KMS-11 (cell line): ENCODE measurements around the gene RCAN1.

Source experiments
- H2AFZ ChIP-seq: fragments of 200-600 bp; sonication (generic); 2 replicates; pipeline ENCODE4 v1.6.1; 2016; ENCODE audit warnings: antibody characterized with exemption, mixed run types, low read depth
- H3K27ac ChIP-seq: fragments of 200-600 bp; sonication (generic); 2 replicates; pipeline ENCODE4 v1.6.1; 2016; ENCODE audit warnings: mild to moderate bottlenecking, mixed run types
- H3K27me3 ChIP-seq: fragments of 200-600 bp; sonication (generic); 2 replicates; pipeline ENCODE4 v1.6.1; 2017; ENCODE audit warnings: mild to moderate bottlenecking, low read depth, mixed run types, moderate library complexity; ENCODE audit not compliant: insufficient read depth
- H3K36me3 ChIP-seq: fragments of 200-600 bp; sonication (generic); 2 replicates; pipeline ENCODE4 v1.6.1; 2017; ENCODE audit warnings: mild to moderate bottlenecking, mixed run types; ENCODE audit not compliant: insufficient read depth
- H3K4me1 ChIP-seq: fragments of 200-600 bp; sonication (generic); 2 replicates; pipeline ENCODE4 v1.6.1; 2016; ENCODE audit warnings: mild to moderate bottlenecking, low read depth, mixed run types; ENCODE audit not compliant: poor library complexity, severe bottlenecking
- H3K4me2 ChIP-seq: fragments of 200-600 bp; sonication (generic); 2 replicates; pipeline ENCODE4 v1.7.0; 2016; ENCODE audit warnings: mild to moderate bottlenecking, mixed run types
- H3K4me3 ChIP-seq: fragments of 200-600 bp; sonication (generic); IDR thresholded peaks from 2 replicates; pipeline ENCODE4 v1.6.1; 2017; ENCODE audit warnings: low read depth, low read length, mixed read lengths; ENCODE audit not compliant: insufficient read depth
- H3K79me2 ChIP-seq: fragments of 200-600 bp; sonication (generic); 2 replicates; pipeline ENCODE4 v1.6.1; 2016; ENCODE audit warnings: low read depth, mixed run types; ENCODE audit not compliant: insufficient read depth
- H3K9ac ChIP-seq: fragments of 200-600 bp; sonication (generic); 2 replicates; pipeline ENCODE4 v1.6.1; 2016; ENCODE audit warnings: mild to moderate bottlenecking, mixed run types
- H4K20me1 ChIP-seq: fragments of 200-600 bp; sonication (generic); 2 replicates; pipeline ENCODE4 v1.6.1; 2016; ENCODE audit warnings: mild to moderate bottlenecking, mixed run types; ENCODE audit not compliant: insufficient read depth
- TF ChIP-seq, protein P1 (sequence below): fragments of 200-600 bp; sonication (generic); conservative IDR thresholded peaks from 2 replicates; pipeline ENCODE4 v1.6.1; 2017; ENCODE audit warnings: low read depth, mild to moderate bottlenecking, antibody characterized with exemption, low read length, moderate library complexity, mixed read lengths

RCAN1 gene

GRCh38 chr21:34596561-34597271 is 18.2 kb downstream of the RCAN1 start:
- TF ChIP-seq, protein P1, sequence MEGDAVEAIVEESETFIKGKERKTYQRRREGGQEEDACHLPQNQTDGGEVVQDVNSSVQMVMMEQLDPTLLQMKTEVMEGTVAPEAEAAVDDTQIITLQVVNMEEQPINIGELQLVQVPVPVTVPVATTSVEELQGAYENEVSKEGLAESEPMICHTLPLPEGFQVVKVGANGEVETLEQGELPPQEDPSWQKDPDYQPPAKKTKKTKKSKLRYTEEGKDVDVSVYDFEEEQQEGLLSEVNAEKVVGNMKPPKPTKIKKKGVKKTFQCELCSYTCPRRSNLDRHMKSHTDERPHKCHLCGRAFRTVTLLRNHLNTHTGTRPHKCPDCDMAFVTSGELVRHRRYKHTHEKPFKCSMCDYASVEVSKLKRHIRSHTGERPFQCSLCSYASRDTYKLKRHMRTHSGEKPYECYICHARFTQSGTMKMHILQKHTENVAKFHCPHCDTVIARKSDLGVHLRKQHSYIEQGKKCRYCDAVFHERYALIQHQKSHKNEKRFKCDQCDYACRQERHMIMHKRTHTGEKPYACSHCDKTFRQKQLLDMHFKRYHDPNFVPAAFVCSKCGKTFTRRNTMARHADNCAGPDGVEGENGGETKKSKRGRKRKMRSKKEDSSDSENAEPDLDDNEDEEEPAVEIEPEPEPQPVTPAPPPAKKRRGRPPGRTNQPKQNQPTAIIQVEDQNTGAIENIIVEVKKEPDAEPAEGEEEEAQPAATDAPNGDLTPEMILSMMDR: no peak
- Histone ChIP-seq H3K27me3 (no peaks in the 10 kb centered on the region), H2AFZ (no peak overlapping the region), H3K79me2 (no peaks in the 10 kb centered on the region), H3K27ac (no peak overlapping the region), H3K36me3 (no peaks in the 10 kb centered on the region), H4K20me1 (no peaks in the 10 kb centered on the region), H3K9ac (no peak overlapping the region), H3K4me3 (no peak overlapping the region), H3K4me2 (no peak overlapping the region), H3K4me1 (no peaks in the 10 kb centered on the region)

DNA sequence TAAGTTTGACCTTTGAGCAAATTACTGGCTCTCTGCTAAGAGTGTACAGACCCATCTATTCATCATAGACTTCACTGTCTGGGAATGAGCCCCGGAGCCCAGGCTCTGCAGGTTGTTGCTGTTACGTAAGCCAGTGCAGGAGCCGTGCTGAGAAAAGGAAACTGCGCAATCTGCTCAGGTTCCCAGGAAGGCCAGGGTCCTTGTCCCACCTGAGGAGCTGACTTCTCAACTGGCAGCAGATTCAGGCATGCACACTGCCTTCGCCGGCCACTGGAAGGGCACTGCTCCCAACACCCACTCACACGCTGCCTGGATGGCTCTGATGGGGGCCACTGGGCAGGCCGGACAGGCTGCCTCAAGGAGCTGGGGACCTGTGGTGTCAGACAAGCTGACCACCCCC is 19.5 kb downstream of the RCAN1 start:
- no peaks in the 10 kb centered on the region for H3K4me1 ChIP-seq
- H3K36me3 ChIP-seq: no peaks in the 10 kb centered on the region
- no peaks in the 10 kb centered on the region for H4K20me1 ChIP-seq
- H3K4me3 ChIP-seq: no peak overlapping the region
- H3K27me3 ChIP-seq: no peaks in the 10 kb centered on the region
- H3K4me2 ChIP-seq: no peak overlapping the region
- no peak overlapping the region for H3K27ac ChIP-seq
- H3K9ac ChIP-seq: no peak overlapping the region
- TF ChIP-seq, protein P1: no peak
- no peak overlapping the region for H2AFZ ChIP-seq
- H3K79me2 ChIP-seq: no peaks in the 10 kb centered on the region

DNA sequence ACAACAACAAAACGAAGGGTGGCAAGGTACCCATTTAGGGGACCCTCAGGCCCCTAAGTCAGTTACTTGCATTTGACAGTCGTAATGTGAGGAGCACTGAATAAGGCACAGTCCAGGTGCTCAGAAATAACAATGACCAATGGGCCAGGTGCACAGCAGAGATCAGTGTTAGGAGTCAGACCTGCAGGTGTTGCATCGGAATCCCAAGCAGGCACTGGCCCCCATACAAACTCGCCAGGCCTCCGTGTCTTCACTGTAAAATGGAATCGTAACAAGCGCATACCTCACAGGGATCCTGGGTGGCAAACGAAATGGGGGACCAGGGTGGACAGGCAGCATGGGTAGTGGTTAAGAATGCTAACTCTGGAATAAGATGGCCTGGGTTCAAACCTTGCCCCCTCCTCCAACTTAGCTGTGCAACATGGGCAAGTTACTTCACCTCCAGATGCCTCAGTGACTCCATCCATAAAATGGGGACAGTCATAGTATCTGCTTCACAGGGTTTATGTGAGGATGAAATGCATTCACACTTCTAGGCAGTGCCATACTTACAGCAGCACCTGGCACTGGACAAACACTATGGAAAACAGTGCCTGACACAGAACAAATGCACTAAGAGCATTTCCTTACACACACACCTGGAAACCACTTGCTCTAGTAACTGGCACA is 20.2 kb downstream of the RCAN1 start:
- no peaks in the 10 kb centered on the region for H3K27me3 ChIP-seq
- H3K4me1 ChIP-seq: no peaks in the 10 kb centered on the region
- H3K4me2 ChIP-seq: no peak overlapping the region
- no peaks in the 10 kb centered on the region for H4K20me1 ChIP-seq
- TF ChIP-seq, protein P1: no peak
- H3K79me2 ChIP-seq: no peaks in the 10 kb centered on the region
- H2AFZ ChIP-seq: no peak overlapping the region
- H3K27ac ChIP-seq: no peak overlapping the region
- H3K9ac ChIP-seq: no peak overlapping the region
- no peak overlapping the region for H3K4me3 ChIP-seq
- H3K36me3 ChIP-seq: no peaks in the 10 kb centered on the region

DNA sequence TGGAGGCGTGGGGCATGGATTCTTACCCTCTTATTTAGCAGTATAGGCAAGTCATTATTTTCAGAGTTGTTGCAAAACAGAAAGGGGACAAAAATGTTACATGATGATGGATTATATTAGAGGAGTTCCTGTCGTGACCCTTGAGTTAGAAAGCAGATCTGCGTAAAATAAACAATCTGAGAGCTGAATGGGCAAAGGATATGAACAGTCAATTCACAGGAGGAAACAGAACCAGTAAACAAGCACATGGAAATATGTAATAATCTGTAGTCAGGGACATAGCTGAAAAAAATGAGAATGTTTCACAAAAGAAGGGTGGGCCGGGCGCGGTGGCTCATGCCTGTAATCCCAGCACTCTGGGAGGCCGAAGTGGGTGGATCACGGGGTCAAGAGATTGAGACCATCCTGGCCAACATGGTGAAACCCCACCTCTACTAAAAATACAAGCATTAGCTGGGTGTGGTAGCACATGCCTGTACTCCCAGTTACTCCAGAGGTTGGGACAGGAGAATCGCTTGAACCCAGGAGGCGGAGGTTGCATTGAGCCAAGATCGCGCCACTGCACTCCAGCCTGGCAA is 20.9 kb downstream of the RCAN1 start:
- Histone ChIP-seq H3K79me2 (no peaks in the 10 kb centered on the region), H3K4me2 (no peak overlapping the region), H4K20me1 (no peaks in the 10 kb centered on the region), H3K9ac (no peak overlapping the region), H2AFZ (no peak overlapping the region), H3K27me3 (no peaks in the 10 kb centered on the region), H3K36me3 (no peaks in the 10 kb centered on the region), H3K4me1 (no peaks in the 10 kb centered on the region), H3K27ac (no peak overlapping the region), H3K4me3 (no peak overlapping the region)
- TF ChIP-seq, protein P1: no peak
